Right lobe of liver (tissue), 6 donors: Measurements from ENCODE around the gene TEN1. TPM values are rescaled to one million over a fixed set of nuclear protein-coding genes. Genes with fewer than 3 reads are reported as not detected.

Experiments used
- ATAC-seq, 4 donors: fragments of 200-7000 bp; cut with Tn5 transposase; one replicate each; pipeline ENCODE4 v1.9.1; 2020; ENCODE audit warnings: mild to moderate bottlenecking in 4 of 4, moderate library complexity in 4 of 4
- DNase-seq, 3 donors: peaks; one replicate each; pipeline ENCODE4 v3.0.0-alpha.2; 2020
- H3K27ac ChIP-seq, 3 donors: fragments of 200-600 bp; one replicate each; pipeline ENCODE4 v1.8.0; 2022
- H3K27me3 ChIP-seq, 2 donors: fragments of 200-600 bp; one replicate each; pipeline ENCODE4 v1.8.0; 2022
- H3K36me3 ChIP-seq, 4 donors: fragments of 200-600 bp; sonication (generic) in 1 of 4; one replicate each; pipeline versions ENCODE4 v1.5.1 to v1.8.0; 2017 to 2022; ENCODE audit warnings: control low read depth in 1 of 4
- H3K4me1 ChIP-seq, 4 donors: fragments of 200-600 bp; sonication (generic) in 1 of 4; one replicate each; pipeline versions ENCODE4 v1.5.1 to v1.8.0; 2017 to 2022; ENCODE audit warnings: control low read depth in 1 of 4
- H3K4me3 ChIP-seq, 3 donors: fragments of 200-600 bp; one replicate each; pipeline ENCODE4 v1.8.0; 2022
- H3K9me3 ChIP-seq, 4 donors: fragments of 200-600 bp; sonication (generic) in 1 of 4; one replicate each; pipeline versions ENCODE4 v1.5.1 to v1.8.0; 2017 to 2022; ENCODE audit warnings: control low read depth in 1 of 4
- CTCF ChIP-seq, 4 donors: fragments of 200-600 bp in 3 of 4; fragments of 450-650 bp in 1 of 4; IDR thresholded peaks; one replicate each; pipeline versions ENCODE4 v1.5.1 to v1.8.0; 2016 to 2022; ENCODE audit warnings: antibody characterized with exemption in 4 of 4, mild to moderate bottlenecking in 2 of 4
- POLR2A ChIP-seq: fragments of 450-650 bp; IDR thresholded peaks from one replicate; pipeline ENCODE4 v1.6.1; 2017; ENCODE audit warnings: antibody characterized with exemption, mild to moderate bottlenecking
- WGBS: methylation state at CpG from one replicate; pipeline ENCODE4 v1.1.6; 2018; ENCODE audit warnings: low coverage, low lambda C conversion rate; ENCODE audit not compliant: insufficient coverage; ENCODE audit errors: missing lambda C conversion rate; 5-methylcytosine and 5-hydroxymethylcytosine counted together
- intact Hi-C, 2 donors: fragments of 100-400 bp; cut with DNase I; formaldehyde crosslinking; loops; one replicate each; pipeline versions ENCODE4 v1.11.2 to v1.14.1; 2022
- total RNA-seq, 6 experiments: library from RNA; depleted of rRNA in 2 of 6; stranded (reverse); fragments of >200 nt in 2 of 6; fragmentation: NEBNext Ultra II Directional in 3 of 6; extraction: Animal tissue kit (Norgen Biotek cat#: 25700) in 3 of 6; gene quantifications; one replicate each; pipeline versions ENCODE4 v1.1.0 to v1.2.4, GENCODE V29; 2016 to 2023
- donor health status: DM: no; HTN: yes; CAD: no.
- donor health status: DM: no; HTN: no; CAD: no.
- donor health status: DM: no; HTN: no; CAD: no.
- donor health status: DM: no; HTN: yes; CAD: no.
- donor health status: DM: no; HTN: yes; CAD: no.

The TEN1 gene
- total RNA-seq, 6 experiments from 2014 or later, result 6.9 to 25.2 (median 14.1) TPM

GRCh38 chr17:75998327-75998795 lies 19.3 kb downstream of the TEN1 start:
- WGBS, result 24% methylated on average over 4 of the region's 9 CpGs
- Histone ChIP-seq H3K27me3 (no peaks in the 10 kb centered on the region), H3K36me3 (no peaks in the 10 kb centered on the region), H3K4me1 (peaks cover 0 to 78% (median 40%) of the 10 kb centered on the region in 4 donors), H3K9me3 (no peaks in the 10 kb centered on the region), H3K4me3 (no peak overlapping the region), H3K27ac (peak overlapping the region; percentile 81 to 83 (median 83))
- intact Hi-C loops, result no loop called here
- TF ChIP-seq POLR2A, result peak; percentile 36
- no peak for TF ChIP-seq CTCF (IDR thresholded peaks at IDR 0.05)
- ATAC-seq (peak; percentile 33 to 55 (median 44)), DNase-seq (peak in 1 of 3 donors; percentile 31)

- intact Hi-C loops, result no loop called here
- no peaks in the 10 kb centered on the region for H3K9me3 ChIP-seq
- TF ChIP-seq CTCF (IDR thresholded peaks at IDR 0.05), result peak; percentile 47 to 67 (median 64)
- TF ChIP-seq POLR2A, result no peak
- H3K4me3 ChIP-seq, result no peak overlapping the region
- no peaks in the 10 kb centered on the region for H3K36me3 ChIP-seq
- DNase-seq (peak; percentile 49 to 77 (median 75)), ATAC-seq (peak; percentile 17 to 35 (median 27))
- WGBS, result no CpG with 5 or more reads among the region's 31 CpGs
- H3K4me1 ChIP-seq, result peaks cover 0 to 74% (median 39%) of the 10 kb centered on the region in 4 donors
- peak overlapping the region in 2 of 3 donors; percentile 14 to 68 for H3K27ac ChIP-seq
- H3K27me3 ChIP-seq, result no peaks in the 10 kb centered on the region
Observed at GRCh38 chr17:76000016-76000754, 21.1 kb downstream of the TEN1 start.

- peak in 2 of 3 donors; percentile 21 to 53 for DNase-seq
- Histone ChIP-seq H3K36me3 (no peaks in the 10 kb centered on the region), H3K9me3 (no peaks in the 10 kb centered on the region), H3K27ac (peak within 1 kb of the TSS in 2 of 3 donors; percentile 14 to 68), H3K4me3 (no peak within 1 kb of the TSS), H3K4me1 (peaks cover 0 to 72% (median 37%) of the 10 kb centered on the region in 4 donors), H3K27me3 (no peaks in the 10 kb centered on the region)
- ATAC-seq, result no peak
- TF ChIP-seq CTCF (IDR thresholded peaks at IDR 0.05) (peak in 2 of 4 donors; percentile 17 to 19), POLR2A (no peak)
- intact Hi-C loops, result no loop called here
- WGBS, result 36% methylated on average over 3 of the region's 21 CpGs
Observed at GRCh38 chr17:76000755-76001521, 21.9 kb downstream of the TEN1 start, which contains the start of gene CDK3. TSS of gene CDK3 (plus strand) at chr17:76000855. CDS start at chr17:76001426, 571 bp downstream.

GRCh38 chr17:76002100-76002499 lies 23.1 kb downstream of the TEN1 start:
- Histone ChIP-seq H3K27ac (peak overlapping the region in 1 of 3 donors; percentile 77), H3K27me3 (no peaks in the 10 kb centered on the region), H3K36me3 (no peaks in the 10 kb centered on the region), H3K4me3 (no peak overlapping the region), H3K4me1 (peaks cover 0 to 61% (median 32%) of the 10 kb centered on the region in 4 donors), H3K9me3 (no peaks in the 10 kb centered on the region)
- TF ChIP-seq CTCF (IDR thresholded peaks at IDR 0.05) (no peak), POLR2A (no peak)
- DNase-seq (peak in 1 of 3 donors; percentile 15), ATAC-seq (no peak)
- 94% methylated on average over 7 of the region's 12 CpGs for WGBS
- intact Hi-C loops, result no loop called here
